ENCODE measurements around the gene NRDE2.

GRCh38 chr14:90290337-90291011 is 41.3 kb downstream of the NRDE2 start:
- TF ChIP-seq YY1 (IDR thresholded peaks at IDR 0.05; ENCODE audit: low read depth) (no peak), TAF1 (IDR thresholded peaks at IDR 0.05; ENCODE audit: low read depth) (no peak), MAX (IDR thresholded peaks at IDR 0.05) (no peak), REST (IDR thresholded peaks at IDR 0.05; ENCODE audit: low read depth) (no peak), EP300 (IDR thresholded peaks at IDR 0.05; ENCODE audit: borderline replicate concordance) (no peak), TCF12 (IDR thresholded peaks at IDR 0.05; ENCODE audit: low read depth) (no peak), USF1 (IDR thresholded peaks at IDR 0.05) (no peak), EGR1 (IDR thresholded peaks at IDR 0.05) (no peak), CEBPB (IDR thresholded peaks at IDR 0.05) (no peak), FOXM1 (IDR thresholded peaks at IDR 0.05; ENCODE audit: borderline replicate concordance, low read depth) (no peak)
